HK-2 (cell line): ENCODE data around the gene CLEC12A.
"Not testable (repeated sequence)": the region's sequence is repeated elsewhere in the genome, so short reads cannot be mapped to it uniquely, and the experiment has no call there.

Experiments used
- DNase-seq: peaks from one replicate; pipeline ENCODE4 v3.0.0-alpha.2; 2018; ENCODE audit not compliant: unreplicated experiment

Gene CLEC12A

GRCh38 chr12:9969673-9970072, 1.5 kb upstream of the CLEC12A start:
- DNase-seq = no peak

- no peak for DNase-seq
These were observed 2.7 kb downstream of the CLEC12A start for GRCh38 chr12:9973949-9974348.

GRCh38 chr12:9974731-9975130, 3.5 kb downstream of the CLEC12A start:
- DNase-seq = not testable (repeated sequence)

- DNase-seq = no peak
These were observed 4.4 kb downstream of the CLEC12A start for GRCh38 chr12:9975614-9976013.

- DNase-seq = not testable (repeated sequence)
These were observed 5.4 kb downstream of the CLEC12A start for GRCh38 chr12:9976626-9977025.

DNA sequence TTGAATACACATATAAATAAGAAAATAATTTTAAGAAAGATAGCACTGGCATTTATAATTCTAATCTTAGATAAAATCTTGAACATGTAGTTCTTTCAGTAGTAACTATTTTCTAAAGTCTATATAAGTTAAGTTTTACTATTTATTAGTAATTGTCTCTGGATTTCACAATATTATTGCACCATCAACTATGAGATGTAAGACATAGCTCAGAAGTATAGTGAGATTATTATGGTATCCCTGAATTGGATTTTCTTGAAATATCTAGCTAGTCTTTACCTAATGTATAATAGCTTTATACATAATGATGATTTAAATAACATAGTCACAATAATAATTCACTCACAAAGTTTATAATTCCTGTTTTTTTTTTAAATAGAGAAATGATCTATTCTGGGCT, 6.7 kb downstream of the CLEC12A start:
- no peak for DNase-seq

DNA sequence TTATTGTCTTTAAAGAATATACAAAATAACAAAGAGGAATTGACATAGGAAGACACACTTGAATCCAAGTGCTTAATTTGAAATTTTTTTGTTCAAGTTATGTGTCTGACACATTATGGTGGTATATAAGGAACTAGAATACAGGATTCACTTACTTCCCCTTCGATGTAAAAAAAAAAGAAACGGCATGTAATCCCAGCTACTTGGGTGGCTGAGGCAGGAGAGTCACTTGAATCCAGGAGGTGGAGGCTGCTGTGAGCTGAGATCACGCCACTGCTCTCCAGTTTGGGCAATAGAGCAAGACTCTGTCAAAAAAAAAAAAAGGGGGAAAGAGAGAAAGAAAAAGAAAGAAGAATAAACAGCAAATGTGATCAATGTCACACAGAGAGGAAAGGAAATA, 8.9 kb downstream of the CLEC12A start:
- no peak for DNase-seq

GRCh38 chr12:9991876-9992275, 20.7 kb downstream of the CLEC12A start:
- no peak for DNase-seq

GRCh38 chr12:9992296-9992695, 21.1 kb downstream of the CLEC12A start:
- DNase-seq = no peak

GRCh38 chr12:9999016-9999415, 27.8 kb downstream of the CLEC12A start, which contains the start of gene CLEC1B:
CLEC1B (minus strand) TSS chr12:9999121; CDS start chr12:9999100, 21 bp downstream.
- DNase-seq = no peak

GRCh38 chr12:10001171-10001776, 30.1 kb downstream of the CLEC12A start:
- DNase-seq = no peak

- DNase-seq = no peak
These were observed 41.6 kb downstream of the CLEC12A start for GRCh38 chr12:10012630-10013330.

DNA sequence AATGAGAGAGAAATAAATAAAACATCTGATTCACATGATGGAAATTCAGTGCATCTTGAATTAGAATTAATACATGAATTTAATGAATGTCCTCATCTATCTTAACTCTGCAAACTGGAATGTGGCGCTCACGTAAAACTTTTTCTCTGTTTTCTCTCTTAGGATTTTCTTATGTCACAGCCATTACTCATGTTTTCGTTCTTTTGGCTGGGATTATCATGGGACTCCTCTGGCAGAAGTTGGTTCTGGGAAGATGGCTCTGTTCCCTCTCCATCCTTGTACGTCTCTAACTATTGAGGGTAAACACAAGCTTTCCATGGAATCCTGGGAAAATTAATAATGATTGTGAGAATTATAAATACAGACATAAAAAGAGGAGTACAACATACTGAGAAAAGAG, 44.2 kb downstream of the CLEC12A start:
- DNase-seq = no peak

- DNase-seq = no peak
These were observed 45.7 kb downstream of the CLEC12A start for GRCh38 chr12:10016881-10017280.

DNA sequence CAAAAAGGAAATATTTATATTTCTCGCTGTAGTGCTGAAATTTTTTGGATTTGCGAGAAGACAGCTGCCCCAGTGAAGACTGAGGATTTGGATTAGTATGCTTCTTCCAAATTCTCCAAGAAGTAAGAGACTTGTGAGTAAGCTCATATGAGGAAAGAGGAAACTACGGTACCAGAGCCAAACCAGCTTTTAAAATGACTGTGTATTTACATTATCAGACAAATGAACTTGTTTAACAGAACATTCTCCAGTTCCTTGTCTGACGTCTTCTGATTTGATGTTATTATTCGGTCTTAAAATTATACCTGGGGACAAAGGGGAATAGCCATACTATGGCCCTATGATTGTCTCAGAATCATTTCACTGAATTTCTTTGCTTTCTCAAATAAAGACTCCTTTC, 47.2 kb downstream of the CLEC12A start:
- DNase-seq = no peak

DNA sequence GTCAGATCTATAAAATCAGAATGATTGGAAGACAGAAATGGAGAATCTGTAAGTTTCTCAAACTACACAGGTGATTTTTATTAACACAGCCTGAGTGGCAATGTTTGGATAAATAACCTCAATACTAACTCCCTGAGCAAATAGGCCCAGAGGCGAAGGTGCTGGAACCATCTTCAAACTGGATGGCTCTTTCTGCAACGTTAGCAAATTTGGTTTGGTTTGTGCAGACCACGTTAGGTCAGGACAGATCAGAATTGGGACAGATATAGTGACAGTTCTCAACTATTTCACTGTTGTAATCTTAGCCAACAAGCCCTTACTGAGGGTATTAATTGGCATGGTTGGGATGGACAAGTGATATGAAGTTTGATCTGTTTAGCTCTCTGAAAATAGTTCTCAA, 50.1 kb downstream of the CLEC12A start:
- DNase-seq = no peak

- no peak for DNase-seq
These were observed 54.0 kb downstream of the CLEC12A start for GRCh38 chr12:10025236-10025635.

- not testable (repeated sequence) for DNase-seq
These were observed 55.5 kb downstream of the CLEC12A start for GRCh38 chr12:10026666-10027065.

DNA sequence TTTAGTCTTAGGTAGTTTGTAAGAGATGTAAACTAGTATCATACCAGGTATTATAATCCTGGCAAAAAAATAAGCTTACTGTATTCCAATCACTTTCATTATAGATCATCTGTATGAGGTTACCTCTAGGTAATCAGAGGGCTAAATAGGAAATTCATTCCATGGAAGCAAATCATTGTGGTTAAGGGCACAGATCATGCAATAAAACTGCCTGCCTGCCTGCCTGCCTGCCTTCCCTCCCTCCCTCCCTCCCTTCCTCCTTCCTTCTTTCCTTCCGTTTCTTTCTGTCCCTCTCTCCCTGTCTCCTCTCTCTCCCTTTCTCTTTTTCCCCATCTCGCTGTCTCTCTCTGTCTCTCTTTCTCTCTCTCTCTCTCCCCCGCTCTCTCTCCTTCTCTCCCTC, 56.1 kb downstream of the CLEC12A start:
- no peak for DNase-seq

DNA sequence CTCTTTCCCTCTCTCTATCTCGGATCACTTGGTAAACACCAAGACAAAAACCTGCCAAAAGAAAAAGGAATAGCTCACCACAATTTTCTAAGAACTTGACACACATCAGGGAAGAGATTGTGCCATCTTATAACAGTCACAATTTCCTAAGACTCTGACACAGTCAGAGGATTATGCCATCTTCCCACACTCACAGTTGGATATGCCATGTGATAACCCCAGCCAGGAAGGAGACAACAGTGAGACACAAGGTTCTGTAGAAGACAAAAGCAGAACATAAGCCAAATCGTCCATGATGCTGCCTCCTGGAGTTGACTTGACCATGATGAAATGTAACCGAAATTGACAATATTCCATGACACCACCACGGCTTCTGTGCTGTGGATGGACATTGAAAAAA, 56.5 kb downstream of the CLEC12A start:
- DNase-seq = no peak

DNA sequence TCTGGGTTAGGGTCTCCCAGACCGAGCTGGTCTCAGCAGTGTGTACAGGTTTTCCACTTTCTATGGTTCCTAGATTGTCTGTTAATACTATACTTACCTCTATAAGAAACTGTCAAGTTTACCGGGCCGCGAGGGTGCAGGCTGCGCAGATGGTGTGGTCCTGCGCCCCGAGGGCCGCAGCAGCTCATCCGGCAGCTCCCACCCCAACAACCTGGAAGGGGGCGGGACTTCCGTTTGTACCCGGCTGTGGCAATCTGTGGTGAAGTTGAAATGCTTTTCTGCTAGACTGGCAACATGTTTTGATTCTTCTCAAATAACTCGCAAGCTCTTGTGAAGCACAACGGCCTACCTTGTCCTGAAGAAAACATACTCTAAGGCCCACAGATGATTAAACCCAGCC, 59.2 kb downstream of the CLEC12A start, which contains the start of gene CLEC9A:
Gene CLEC9A, plus strand, starts transcription at position 237 of the 400 bp plus-strand sequence. CDS start 22,006 bp downstream, outside the sequence.
- DNase-seq = no peak

- no peak for DNase-seq
These were observed 60.1 kb downstream of the CLEC12A start for GRCh38 chr12:10031321-10031720.

GRCh38 chr12:10031771-10032175, 60.6 kb downstream of the CLEC12A start:
- no peak for DNase-seq
